ENCODE results near the gene SPTBN1.

Gene SPTBN1

DNA sequence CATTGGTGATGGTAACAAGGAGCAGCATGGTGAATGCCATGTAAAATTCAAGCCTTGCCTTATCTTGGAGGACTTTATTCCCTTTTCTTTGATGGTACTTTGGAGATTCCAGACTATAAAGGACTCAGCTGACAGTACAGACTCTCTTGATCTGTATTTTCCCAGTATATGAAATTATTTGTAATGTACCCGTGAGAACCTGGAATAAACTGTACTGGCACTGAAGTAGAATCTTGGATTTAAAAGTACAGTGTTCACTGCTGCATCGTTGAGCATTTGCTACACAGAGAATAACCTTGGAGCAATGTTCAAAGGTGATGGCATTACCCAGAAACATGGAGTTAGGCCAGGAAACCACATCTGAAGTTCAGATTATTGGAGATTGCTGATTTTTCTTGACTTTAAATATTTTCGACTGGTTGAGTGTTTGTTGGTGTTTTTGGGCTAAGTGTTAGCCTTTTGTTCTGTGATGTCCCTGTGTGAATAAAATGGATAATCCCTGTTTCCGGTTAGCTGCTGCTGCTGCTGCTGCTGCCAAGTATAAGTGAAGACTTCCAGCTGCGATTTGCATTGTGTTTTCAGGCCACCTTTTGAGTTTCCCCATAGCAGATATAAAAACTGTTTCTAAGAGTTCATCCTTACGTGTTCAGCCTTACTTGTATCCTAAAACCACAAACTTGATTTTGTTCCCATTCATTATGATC lies 122.0 kb downstream of the SPTBN1 start:
- no peak for FAIRE-seq

DNA sequence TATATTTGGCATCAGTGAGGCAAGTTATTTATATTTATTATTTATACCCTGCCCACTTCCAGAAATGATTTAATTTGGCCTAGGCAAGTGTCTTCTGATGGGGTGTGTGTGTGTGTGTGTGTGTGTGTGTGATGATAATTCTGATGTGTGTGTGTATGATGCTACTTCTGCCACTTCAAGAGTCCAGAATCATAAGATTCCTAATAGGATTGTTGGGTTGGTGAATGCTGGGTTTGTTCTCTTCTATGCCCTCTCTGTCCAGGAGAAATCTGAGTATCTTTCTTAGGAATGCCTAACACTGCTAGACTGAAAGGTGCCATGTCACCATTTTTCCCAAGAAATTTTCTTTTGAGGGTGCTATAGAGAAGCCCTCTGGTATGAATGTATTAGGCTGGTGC lies 122.5 kb downstream of the SPTBN1 start:
- no peak for FAIRE-seq

DNA sequence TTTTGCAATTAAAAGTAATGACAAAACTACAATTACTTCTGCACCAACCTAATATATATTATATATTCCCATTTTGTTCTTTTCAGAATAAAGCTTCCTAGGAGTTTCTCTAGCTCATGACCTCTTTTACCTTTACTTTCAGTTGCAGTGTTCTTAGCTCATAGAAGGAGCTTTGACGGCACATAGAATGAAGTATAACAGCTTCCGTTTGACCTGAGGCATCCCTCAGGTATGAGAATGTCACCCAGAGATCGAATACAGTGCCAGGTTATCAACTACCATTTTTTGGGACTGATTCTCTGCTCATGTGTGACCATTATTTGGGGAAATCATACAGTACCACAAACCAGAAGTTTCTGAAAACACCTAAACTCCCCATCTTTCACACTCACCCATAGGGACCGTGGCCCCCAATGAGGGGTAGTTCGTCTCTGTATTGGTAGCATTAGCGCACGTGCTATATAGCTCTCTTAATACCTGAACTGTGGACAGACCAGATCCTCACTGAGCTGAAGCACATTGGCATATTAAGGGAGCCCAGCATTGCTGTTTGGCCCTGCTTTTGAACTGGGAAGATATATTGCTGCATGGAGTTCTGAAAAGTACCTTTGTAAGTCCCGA lies 123.0 kb downstream of the SPTBN1 start:
- FAIRE-seq = no peak

DNA sequence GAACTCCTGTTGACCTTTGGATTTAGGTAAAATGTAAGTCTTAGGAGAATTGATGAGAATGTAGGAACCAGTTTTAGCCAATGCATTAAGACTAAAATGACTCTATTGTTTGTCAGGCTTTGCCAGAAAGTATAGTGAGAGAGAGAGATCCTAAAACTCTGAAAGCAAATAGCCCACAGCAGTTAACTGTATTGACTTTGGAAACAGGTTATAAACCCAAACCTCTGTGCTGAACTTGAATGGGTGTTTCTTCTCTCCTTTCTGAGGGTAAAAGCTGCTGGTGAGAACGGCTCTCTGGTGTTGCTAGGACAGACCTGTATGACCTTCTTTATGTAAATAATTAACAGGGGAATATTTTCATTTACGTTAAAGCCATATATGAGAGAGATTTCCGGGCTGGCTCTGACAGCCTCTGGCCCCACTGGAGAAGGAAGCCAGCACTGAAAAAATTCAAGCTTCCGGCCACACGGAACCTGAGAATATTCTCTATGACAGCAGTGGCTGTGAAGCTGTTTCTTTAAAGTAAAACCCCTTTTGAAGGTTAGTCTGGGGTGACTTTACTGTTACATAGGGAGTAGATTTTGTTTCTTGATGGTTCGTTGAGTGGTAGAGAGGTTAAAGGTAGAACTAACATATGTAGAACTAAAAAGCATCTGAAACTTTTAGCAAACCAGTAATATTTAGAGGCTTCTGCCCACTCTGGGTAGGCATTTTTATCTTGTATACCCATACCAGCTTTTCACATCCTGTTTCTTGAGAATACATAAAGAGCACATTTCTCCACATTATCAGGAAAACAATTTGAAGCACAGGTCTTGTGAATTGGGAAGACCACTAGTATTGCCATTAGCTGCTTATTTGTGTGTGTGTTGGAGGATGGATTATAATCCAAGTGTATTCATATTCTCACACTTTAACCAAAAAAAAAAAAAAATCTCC lies 123.8 kb downstream of the SPTBN1 start:
- no peak for FAIRE-seq

DNA sequence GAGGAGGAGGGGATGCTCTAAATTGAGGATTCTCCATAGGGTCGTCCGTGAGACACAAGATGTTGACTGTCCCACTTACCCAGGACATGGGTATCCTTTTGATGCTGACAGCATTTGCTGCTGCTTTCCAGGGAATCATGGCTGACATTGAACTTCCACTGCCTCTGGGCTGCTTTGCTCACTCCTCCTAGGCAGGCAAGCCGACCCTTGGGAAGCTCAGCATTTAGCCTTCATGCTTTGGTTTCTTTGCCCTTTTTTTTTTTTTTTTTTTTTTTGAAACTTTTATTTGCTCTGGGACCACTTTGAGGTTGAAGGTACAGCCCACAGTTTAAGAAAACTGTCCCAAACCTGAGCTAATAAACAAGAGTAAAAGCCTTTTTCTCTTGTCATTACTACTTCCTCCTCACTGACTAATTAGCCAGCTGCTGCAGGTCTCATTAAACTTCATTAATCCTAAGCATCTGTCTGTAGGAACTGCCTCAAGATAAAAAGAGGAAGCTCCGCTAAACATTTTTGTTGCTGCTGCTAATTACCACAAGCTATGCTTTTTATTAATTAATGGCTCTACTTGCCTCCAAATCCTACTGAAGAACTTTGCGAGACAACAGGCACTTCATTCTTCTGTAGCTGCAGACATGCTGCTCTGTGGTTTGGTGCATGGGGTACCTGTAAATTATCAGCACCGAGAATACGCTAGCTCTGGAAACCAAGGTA lies 125.4 kb downstream of the SPTBN1 start:
- no peak for FAIRE-seq

DNA sequence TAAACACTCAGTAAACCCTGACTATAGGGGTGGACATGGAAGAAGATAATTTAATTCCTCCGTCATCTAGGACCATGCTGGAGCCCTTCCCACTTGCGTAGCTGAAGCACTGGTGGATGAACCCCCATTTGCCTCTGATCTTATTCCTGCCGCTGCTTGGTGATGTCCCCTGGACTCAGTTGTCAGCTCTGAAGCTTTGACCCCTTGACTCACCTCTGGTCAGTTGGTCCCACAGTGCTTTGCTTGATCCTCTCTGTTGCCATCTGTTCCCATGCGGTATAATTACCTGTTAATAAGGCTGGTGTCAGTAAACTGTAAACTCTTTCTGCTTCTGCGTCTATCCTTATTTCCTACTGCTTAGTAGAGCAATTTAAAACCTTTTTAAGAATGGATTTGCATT lies 126.9 kb downstream of the SPTBN1 start:
- FAIRE-seq = no peak

DNA sequence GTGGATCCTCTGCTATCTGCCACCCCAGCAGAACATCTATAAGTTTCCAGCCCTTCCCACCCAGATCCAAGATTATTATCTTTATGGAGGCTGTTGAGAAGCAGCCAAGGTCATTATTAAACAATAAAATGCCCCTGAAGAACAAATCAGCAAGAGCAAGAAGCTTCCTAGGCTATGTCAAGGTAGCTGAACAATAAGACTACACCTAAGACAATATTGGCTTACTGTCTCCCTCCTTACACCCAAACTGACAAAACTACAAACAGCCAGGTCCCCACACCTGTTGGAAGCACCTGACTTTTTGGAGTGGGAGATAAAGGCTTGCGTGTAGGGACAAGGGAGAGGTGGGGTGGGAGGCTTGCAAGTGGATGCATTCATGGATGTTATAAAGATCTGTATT lies 128.5 kb downstream of the SPTBN1 start:
- FAIRE-seq = no peak

DNA sequence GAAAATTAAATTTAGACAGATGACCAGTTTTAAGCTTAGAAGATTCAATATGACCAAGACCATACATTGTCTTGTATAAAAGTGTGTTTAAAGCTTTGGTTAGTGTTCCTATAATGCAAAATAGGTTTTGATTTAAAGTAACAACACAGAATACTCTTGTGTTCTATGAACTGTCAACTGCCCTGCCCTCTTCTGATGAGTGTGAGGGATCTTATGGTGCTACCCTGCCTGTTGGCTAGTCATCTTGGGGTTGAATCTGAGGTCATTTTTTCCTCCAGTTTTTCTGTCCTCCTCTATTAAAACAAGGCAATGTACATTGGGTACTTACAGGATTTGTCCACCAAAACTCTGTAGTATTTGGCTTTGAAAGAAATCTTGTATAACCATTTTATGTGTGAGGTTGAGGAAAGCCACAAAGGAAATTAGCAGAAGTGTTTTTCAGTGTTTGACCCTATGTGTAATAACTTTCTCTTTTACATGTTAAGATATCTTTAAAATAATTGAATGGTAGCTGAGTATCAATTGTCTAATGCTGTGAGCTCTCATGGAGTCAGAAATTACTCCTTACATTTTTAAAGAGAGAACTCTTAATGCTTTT lies 129.1 kb downstream of the SPTBN1 start:
- no peak for FAIRE-seq

DNA sequence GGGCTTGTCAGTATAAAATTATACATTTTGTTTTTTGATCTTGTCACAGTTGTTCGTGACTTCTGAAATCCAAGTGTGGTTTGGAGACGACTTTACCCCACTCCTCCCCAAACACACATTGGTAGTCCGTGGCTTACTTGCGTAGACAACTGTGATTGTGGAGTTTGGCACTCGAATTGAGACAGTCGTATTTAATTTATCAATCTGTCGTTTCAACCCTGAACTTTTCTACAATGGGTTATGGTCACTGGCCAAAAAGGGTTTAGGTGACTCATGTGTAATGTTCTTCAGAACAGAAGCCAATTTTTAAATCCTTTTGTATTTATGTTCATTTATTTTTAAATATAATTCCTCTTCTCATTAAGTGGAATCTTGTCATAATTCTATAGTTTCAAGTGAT lies 129.9 kb downstream of the SPTBN1 start:
- no peak for FAIRE-seq

DNA sequence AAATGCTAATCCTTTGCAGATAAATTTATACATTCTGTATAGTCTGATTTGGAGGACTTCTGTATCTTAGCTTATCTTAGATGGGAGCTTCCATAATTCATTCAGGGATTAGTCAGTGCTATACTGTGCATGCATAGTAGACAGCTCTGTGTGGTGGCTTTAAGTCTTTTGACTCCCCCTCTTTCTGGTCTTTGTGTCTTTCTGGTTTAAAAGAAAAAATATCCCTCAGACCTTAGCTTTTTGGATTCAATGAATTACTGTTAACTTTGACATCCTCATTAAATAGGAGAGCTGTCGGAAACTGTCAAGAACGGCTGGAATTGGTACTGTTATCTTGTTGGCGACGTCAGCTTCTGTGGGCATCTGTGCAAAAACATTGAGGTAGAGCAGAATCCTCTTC lies 130.4 kb downstream of the SPTBN1 start:
- FAIRE-seq = no peak

DNA sequence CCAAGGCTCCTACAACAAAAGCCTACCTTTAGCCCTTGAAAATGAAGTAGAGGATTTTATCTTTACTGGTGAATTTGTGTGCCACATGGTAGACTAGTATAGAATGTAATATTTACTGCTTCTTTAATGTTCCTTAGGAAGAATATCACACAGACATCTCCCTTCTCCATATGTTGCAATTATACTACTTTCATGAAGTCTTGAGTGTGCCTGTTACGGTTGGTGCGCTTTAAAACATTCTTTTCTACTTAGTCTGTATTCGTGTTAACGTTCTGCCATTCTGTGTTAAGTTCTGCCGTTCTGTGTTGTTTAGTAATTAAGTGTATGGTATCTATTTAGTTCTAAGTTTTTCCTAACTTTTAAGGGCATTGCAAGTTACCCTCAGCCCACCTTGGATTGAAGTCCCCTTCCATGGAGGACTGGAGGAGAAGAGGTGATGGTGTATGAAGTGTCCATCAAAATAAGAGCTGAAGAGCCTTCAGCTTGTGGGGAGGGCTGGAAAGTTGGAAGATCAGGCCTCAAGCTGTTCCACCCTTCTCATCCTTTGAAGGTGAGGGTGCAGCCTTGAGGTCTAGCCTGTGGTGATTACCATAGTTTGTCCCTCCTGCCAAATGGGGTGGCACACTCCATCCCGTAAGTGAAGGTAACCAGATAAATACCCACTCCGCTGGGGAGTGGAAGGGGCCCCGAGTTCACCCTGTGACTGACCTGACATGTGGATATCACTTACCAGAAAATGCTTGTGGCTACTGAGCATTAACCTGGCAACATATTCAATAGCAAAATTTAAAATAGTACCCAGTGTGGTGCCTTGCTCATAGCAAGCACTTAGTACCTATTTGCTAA lies 131.3 kb downstream of the SPTBN1 start:
- FAIRE-seq = no peak

DNA sequence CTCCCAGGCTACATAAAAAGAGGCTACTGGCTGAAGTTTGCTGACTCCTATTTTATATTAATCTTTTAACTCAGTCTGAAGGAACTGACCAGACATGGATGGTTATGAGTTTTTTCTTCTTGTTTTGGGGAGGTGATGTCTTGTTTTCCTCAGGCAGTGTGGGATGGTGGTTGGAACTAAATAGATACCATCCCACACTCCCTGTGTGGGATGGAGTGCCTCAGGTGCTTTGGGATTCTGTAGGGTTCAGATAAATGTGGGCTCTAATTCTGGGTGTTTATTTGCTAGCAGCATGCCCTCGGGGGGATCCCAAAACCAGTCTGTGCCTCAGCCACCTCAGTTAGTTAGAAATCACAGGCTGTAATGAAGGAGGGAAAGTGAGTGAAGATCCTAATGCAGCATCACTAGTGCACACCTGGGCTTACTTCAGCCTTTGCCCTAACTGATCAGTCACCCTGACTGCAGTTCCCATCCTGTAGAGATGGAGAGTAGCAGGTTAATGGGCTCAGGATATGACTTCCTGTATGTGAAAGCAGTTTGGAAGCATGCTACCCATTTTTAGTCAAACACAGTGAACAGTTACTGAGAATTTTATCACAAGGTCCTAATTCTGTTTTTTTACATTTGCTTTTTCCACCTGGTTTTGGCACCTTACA lies 132.2 kb downstream of the SPTBN1 start:
- no peak for FAIRE-seq

DNA sequence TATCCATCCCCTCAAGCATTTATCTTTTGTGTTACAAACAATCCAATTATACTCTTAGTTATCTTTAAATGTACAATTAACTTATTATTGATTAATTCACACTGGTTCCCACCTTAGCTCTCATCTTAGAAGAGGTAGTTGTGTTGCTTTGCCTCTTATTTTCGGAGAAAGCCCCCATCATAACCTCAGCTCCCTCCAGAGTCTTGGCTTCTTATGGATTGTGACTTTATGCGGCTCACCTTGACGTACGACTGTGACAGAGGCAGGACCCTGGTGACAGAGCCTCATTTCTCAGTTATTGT lies 132.9 kb downstream of the SPTBN1 start:
- no peak for FAIRE-seq

DNA sequence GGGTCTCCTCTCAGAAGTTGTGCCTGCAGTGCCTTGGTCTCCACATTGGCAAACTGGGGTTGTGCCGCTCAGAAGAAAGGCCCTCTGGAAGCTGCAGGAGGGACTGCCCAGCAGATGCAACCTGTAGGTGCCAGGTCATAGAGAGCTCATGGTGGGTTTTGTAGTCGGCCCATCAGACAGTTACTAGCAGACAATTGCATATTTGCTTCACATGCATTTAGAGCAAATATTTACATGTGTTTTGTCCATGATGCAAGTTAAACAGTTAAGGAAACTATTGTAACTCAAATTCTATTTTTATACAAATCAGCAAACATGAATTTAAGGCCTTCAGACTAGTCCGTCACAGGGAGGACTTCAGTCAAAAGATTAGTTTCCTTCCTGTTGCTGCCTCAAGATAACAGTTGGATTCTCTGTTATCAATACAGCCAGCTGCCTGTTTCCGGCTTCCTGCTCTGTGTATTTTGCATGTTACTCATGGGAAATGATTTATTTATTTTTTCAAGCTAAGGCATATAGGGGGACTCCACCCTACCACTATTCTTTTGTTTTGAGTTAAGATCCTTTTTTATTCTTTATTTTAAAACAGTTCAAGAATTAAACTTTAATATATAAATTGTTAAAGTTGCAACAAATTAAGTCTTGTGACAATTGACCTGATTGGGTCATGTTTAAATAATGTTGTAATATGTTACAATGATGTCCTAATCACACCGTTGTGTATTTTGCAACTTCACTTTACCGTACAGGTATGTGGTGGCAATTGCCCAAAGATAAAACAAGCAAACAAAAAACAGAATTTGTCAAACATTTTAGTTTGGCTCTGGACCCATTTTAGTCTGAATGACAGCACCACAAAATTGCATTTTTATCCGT lies 133.5 kb downstream of the SPTBN1 start:
- FAIRE-seq = no peak

DNA sequence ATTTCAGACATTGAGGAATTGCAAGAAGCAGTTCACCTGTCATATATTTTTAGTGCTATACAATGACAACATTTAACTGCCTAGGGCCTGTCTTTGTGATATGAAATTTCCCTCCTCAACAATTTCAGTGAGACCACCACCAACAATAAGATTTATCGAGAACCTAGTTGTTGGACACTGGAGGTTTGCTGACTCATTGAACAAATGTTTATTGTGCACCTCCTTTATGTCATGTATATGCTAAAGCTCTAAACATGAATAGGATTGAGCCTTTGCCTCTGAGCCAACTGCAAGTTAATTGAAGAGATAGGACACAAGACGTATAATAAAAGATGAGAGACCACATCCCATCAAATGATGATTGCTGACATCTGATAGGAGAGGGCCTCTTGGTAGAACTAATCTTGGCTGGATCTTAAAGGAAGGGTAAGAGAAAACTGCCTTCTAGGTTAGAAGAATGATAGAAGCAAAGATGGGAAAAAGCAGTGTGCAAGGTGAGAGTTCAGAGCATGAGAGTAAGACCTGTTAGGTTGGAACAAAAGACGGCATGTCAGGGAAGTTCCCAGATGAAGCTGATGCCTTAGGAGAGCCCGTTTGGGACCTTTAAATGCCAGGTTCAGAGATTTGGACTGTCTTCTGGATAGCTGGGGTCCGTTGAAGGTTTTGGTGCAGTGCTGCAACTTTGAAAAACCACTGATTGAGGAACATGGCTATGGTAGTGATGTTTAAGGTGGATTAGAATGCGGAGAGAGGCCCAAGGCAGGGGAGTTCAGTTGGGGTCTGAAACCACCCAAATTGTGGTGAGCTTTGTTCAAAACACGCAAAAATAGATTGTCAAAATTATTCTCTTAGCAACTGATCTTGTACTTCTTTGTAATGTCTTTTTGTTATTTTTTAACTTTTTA lies 134.3 kb downstream of the SPTBN1 start:
- FAIRE-seq = no peak

DNA sequence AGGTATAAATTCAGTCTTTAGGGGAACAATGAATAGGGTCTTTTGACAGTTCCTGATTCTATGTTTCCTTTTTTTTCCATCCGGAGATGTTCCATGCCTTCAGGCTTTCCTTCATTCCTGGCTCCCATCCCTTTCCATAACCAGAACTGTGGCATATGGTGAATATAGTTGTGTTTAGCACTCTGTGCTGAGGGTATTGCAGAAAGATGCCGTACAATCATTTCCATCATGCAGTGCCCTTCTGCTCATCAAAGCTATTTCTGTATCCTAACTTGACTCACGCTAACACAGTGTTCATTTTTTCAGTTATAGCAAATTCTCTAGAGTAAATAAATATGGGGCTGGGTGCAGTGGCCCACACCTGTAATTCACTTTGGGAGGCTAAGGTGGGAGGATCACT lies 135.4 kb downstream of the SPTBN1 start:
- FAIRE-seq = no peak

DNA sequence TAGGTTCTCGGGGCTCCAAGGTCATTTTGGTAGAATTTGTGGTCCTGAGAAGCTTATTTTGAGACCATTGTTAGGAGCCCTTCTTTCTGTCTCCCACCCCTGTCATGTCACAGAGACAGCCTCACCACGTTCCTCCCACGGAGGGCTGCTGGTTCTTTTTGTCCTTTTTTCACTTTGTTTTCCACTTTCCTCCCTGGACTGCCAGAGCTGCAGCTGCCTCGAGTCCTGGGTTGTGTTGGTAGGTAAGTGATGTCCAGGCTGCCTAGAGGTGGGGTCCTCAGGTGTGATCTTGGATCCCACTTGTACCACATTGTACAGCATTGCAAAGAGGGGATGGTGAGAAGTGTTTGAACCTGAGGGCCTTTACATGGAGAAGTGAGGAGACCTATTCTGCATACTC lies 137.1 kb downstream of the SPTBN1 start:
- no peak for FAIRE-seq

DNA sequence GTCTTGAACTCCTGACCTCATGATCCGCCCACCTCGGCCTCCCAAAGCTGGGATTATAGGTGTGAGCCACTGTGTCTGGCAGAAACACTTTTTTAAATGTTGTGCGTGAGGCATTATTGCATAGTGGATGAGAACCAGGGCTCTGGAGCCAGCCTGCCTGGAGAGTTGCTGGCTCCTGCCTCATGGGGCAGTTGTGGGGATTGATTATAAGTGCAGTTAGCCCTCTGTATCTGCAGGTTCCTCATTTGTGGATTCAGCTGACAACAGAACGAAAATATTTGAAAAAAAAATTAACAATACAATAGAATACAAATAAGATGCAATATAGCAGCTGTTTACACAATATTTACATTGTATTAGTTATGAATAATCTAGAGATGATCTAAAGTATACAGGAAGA lies 137.9 kb downstream of the SPTBN1 start:
- no peak for FAIRE-seq

DNA sequence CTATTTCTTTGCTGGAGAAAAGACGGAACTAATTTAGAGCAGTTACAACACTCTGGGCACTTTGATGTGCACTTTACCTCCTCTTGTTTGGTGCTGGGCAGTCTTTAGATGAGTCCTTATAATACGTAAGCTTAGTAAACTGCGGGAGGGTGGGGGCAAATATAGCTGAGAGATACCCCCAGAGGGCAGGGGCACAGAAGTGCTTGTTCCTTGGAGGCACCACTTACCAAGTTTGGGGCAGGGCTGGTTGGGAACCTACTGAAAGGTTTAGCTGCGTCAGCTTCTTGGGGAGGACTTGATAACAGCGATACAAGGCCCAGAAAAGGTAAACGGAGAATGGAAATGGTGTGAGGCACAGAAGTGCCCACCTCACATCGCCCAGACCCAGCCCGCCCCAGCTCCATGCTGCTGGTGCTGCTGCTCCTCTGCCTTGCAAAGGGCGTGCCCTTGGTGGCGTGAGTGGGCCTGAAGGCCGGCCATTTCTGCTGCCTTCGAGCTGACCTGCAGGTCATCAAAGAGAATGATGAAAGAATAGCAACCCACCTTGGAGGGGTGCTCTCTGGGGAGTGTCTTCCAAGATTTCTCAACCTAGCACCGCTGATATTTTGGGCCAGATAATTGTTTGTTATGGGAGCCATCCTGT lies 139.2 kb downstream of the SPTBN1 start:
- no peak for FAIRE-seq
